GM12878 (cell line): ENCODE data around the gene TMEM170B. TPM values are rescaled to one million over a fixed set of nuclear protein-coding genes. Genes with fewer than 3 reads are reported as not detected.

Experiments
- ATAC-seq: fragments of 200-7000 bp; cut with Tn5 transposase; 3 replicates; pipeline ENCODE4 v1.9.1; 2020; ENCODE audit warnings: mild to moderate bottlenecking, moderate library complexity
- BruUV-seq: library from RNA; stranded (reverse); fragments of 400-500 nt; replicated peaks from 2 replicates; lab custom pipeline; 2021; lab: Mats Ljungman, UMichigan
- CTCF ChIA-PET: fragments of 300-600 bp; sonication (Branson Sonifier 250); formaldehyde crosslinking; extraction: SDS; loops from one replicate; lab custom pipeline; 2021; ENCODE audit warnings: inconsistent platforms; lab: Yijun Ruan, JAX
- POLR2A ChIA-PET: fragments of 350-600 bp; formaldehyde crosslinking; extraction: SDS; loops from one replicate; lab custom pipeline; 2021; ENCODE audit warnings: inconsistent platforms; lab: Charles Lee
- RAD21 ChIA-PET: fragments of 300-600 bp; sonication (Branson Sonifier 250); formaldehyde crosslinking; loops from one replicate; lab custom pipeline; 2023; ENCODE audit warnings: antibody characterized with exemption; ENCODE audit not compliant: unreplicated experiment; lab: Charles Lee
- SMC1A ChIA-PET: fragments of 300-600 bp; sonication (Branson Sonifier 250); formaldehyde crosslinking; loops from one replicate; lab custom pipeline; 2023; ENCODE audit not compliant: unreplicated experiment, uncharacterized antibody; lab: Charles Lee
- DNase-seq: peaks from one replicate; pipeline ENCODE4 v3.0.0-alpha.2; 2011; ENCODE audit warnings: low read depth, low spot score
- FAIRE-seq: peaks from 3 replicates; lab custom pipeline; 2011; peaks lifted over from hg19 to GRCh38; lab: Jason Lieb, UNC
- H2AFZ ChIP-seq: 2 replicates; pipeline ENCODE4 v1.6.0; 2011; ENCODE audit warnings: low read depth, low read length, control low read depth; ENCODE audit not compliant: control insufficient read depth
- H3K27ac ChIP-seq: 2 replicates; pipeline ENCODE4 v1.5.1; 2011; ENCODE audit warnings: control low read depth; ENCODE audit not compliant: control insufficient read depth, insufficient read depth
- H3K27me3 ChIP-seq, 2 experiments: replicated peaks in 1 of 2; 2 replicates each; pipeline versions ENCODE4 v1.6.0 to v1.6.1; 2011; ENCODE audit warnings: low read length in 1 of 2; ENCODE audit not compliant: control insufficient read depth in 2 of 2, insufficient read depth in 2 of 2
- H3K36me3 ChIP-seq, 2 experiments: 2 replicates each; pipeline ENCODE4 v1.5.1; 2011; ENCODE audit warnings: low read length in 1 of 2; ENCODE audit not compliant: control insufficient read depth in 2 of 2, insufficient read depth in 2 of 2
- H3K4me1 ChIP-seq: 2 replicates; pipeline ENCODE4 v1.6.1; 2011; ENCODE audit warnings: mild to moderate bottlenecking, low read length, moderate library complexity, mixed read lengths; ENCODE audit not compliant: control insufficient read depth, insufficient read depth
- H3K4me2 ChIP-seq: 2 replicates; pipeline ENCODE4 v1.6.0; 2011; ENCODE audit warnings: control low read depth; ENCODE audit not compliant: control insufficient read depth, insufficient read depth
- H3K4me3 ChIP-seq: fragments of 200-600 bp; sonication (generic); 2 replicates; pipeline ENCODE4 v1.5.1; 2016
- H3K79me2 ChIP-seq: 2 replicates; pipeline ENCODE4 v1.6.0; 2011; ENCODE audit warnings: low read length; ENCODE audit not compliant: control insufficient read depth, insufficient read depth
- H3K9ac ChIP-seq: 2 replicates; pipeline ENCODE4 v1.8.0; 2011; ENCODE audit warnings: low read length, control low read depth, mixed read lengths; ENCODE audit not compliant: control insufficient read depth, insufficient read depth
- H3K9me3 ChIP-seq: replicated peaks from 3 replicates; pipeline ENCODE4 v1.5.1; 2011; ENCODE audit warnings: mild to moderate bottlenecking, low read length; ENCODE audit not compliant: control insufficient read depth, insufficient read depth
- H4K20me1 ChIP-seq: 2 replicates; pipeline ENCODE4 v1.6.0; 2011; ENCODE audit not compliant: control insufficient read depth, insufficient read depth
- BCL11A ChIP-seq: IDR thresholded peaks from 2 replicates; pipeline ENCODE4 v1.6.1; 2011; ENCODE audit warnings: low read depth, low read length
- BRCA1 ChIP-seq: IDR thresholded peaks from 2 replicates; pipeline ENCODE4 v1.6.1; 2011; ENCODE audit warnings: low read depth, low read length, improper control_type of control experiment
- CHD4 ChIP-seq: fragments of 200-600 bp; sonication (generic); IDR thresholded peaks from 2 replicates; pipeline ENCODE4 v1.6.1; 2016; ENCODE audit warnings: mild to moderate bottlenecking
- EP300 ChIP-seq, 2 experiments: fragments of 150-350 bp in 1 of 2; IDR thresholded peaks; 2 replicates each; pipeline ENCODE4 v1.6.1; 2011 to 2012; ENCODE audit warnings: low read depth in 2 of 2, low read length in 2 of 2, borderline replicate concordance in 1 of 2, improper control_type of control experiment in 1 of 2, inconsistent platforms in 1 of 2; ENCODE audit not compliant: control insufficient read depth in 1 of 2
- JUNB ChIP-seq: IDR thresholded peaks from 2 replicates; pipeline ENCODE4 v1.6.1; 2016; ENCODE audit warnings: antibody characterized with exemption, mild to moderate bottlenecking
- KDM1A ChIP-seq: fragments of 200-600 bp; sonication (generic); IDR thresholded peaks from 2 replicates; pipeline ENCODE4 v1.6.1; 2016; ENCODE audit warnings: borderline replicate concordance
- MAX ChIP-seq: IDR thresholded peaks from 2 replicates; pipeline ENCODE4 v1.6.1; 2012; ENCODE audit warnings: low read depth, low read length, improper control_type of control experiment
- NFYA ChIP-seq: IDR thresholded peaks from 2 replicates; pipeline ENCODE4 v1.6.1; 2011; ENCODE audit warnings: low read depth, mild to moderate bottlenecking, low read length, improper control_type of control experiment, borderline replicate concordance
- NRF1 ChIP-seq: conservative IDR thresholded peaks from 2 replicates; pipeline ENCODE4 v1.6.1; 2011; ENCODE audit warnings: mild to moderate bottlenecking, low read depth, low read length, improper control_type of control experiment
- PAX5 ChIP-seq: IDR thresholded peaks from 2 replicates; pipeline ENCODE4 v1.6.1; 2011; ENCODE audit warnings: low read depth, low read length, borderline replicate concordance
- RFX5 ChIP-seq: IDR thresholded peaks from 2 replicates; pipeline ENCODE4 v1.6.1; 2011; ENCODE audit warnings: low read depth, low read length, improper control_type of control experiment
- SPI1 ChIP-seq: IDR thresholded peaks from 2 replicates; pipeline ENCODE4 v1.6.1; 2011; ENCODE audit warnings: low read depth, mild to moderate bottlenecking, low read length, moderate library complexity, borderline replicate concordance; ENCODE audit not compliant: insufficient read depth
- TCF7 ChIP-seq: IDR thresholded peaks from 2 replicates; pipeline ENCODE4 v1.6.1; 2014; ENCODE audit warnings: antibody characterized with exemption, borderline replicate concordance
- ZNF384 ChIP-seq: IDR thresholded peaks from 2 replicates; pipeline ENCODE4 v1.6.1; 2012; ENCODE audit warnings: low read depth, mild to moderate bottlenecking, low read length, improper control_type of control experiment, borderline replicate concordance
- WGBS: methylation state at CpG from one replicate; pipeline ENCODE4 v1.1.6; 2016; ENCODE audit warnings: low lambda C conversion rate; ENCODE audit not compliant: insufficient replicate concordance, insufficient coverage; ENCODE audit errors: missing lambda C conversion rate; 5-methylcytosine and 5-hydroxymethylcytosine counted together
- in situ Hi-C: fragments of 300-500 bp; cut with MboI; formaldehyde crosslinking; loops from 9 replicates; pipeline ENCODE4 v1.14.3; 2018; ENCODE audit warnings: mixed read lengths
- intact Hi-C: fragments of 100-400 bp; cut with micrococcal nuclease; formaldehyde crosslinking; loops from one replicate; pipeline ENCODE4 v1.14.2; 2022; ENCODE audit not compliant: unreplicated experiment
- polyA plus RNA-seq, 11 experiments: library from polyadenylated mRNA; depleted of rRNA in 4 of 11; unstranded in 6 of 11; stranded (reverse) in 5 of 11; fragments of >200 nt; fragmentation: Nextera tagmentation in 4 of 11; fragmentation: Illumina TruSeq in 1 of 11; extraction: Ambion mirVana in 4 of 11; extraction: Trizol in 1 of 11; gene quantifications; 1 replicate in 1 of 11; 2 replicates in 10 of 11; pipeline versions ENCODE4 v1.2.1 to v1.2.3, GENCODE V29; 2011 to 2016; ENCODE audit warnings: inconsistent platforms in 2 of 11, missing spikeins in 2 of 11, low read depth in 1 of 11
- total RNA-seq, 4 experiments: library from RNA; depleted of rRNA in 3 of 4; stranded (reverse); fragments of >200 nt in 3 of 4; fragmentation: Illumina TruSeq in 1 of 4; extraction: Trizol in 1 of 4; gene quantifications; 2 replicates each; pipeline versions ENCODE4 v1.2.1 to v1.2.3, GENCODE V29; 2013 to 2021
- TF ChIP-seq, protein P1 (sequence below): fragments of 450-650 bp; formaldehyde crosslinking; IDR thresholded peaks from 2 replicates; pipeline ENCODE4 v1.5.0; 2022; ENCODE audit warnings: mild to moderate bottlenecking, missing genetic modification characterization

TMEM170B gene
- total and polyA plus RNA-seq, 10 of the 15 experiments (the other 5 are each of a cell fraction or from before 2014, with no cell fraction given): 0.38 to 10.3 (median 4.2) TPM

DNA sequence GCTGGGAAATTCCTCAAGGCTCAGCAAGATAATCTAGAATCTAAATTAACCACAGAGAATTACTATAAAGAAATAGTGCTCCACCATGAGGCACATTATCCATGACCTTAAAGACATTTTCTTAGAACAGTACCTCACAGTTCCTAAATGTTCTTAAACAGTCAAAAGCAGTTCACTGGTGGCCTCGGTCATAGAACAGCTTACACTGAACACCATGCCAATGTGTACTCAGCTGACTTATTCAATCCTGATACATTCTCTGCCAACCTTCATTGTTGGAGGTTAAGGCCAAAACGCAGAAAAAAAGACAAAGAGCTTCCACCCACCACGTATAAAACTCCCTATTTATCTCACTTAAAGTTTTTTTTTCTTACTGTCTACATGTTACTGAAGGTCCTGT, 21.8 kb upstream of the TMEM170B start (continued):
- TF ChIP-seq CHD4: no peak
- TF ChIP-seq, protein P1, sequence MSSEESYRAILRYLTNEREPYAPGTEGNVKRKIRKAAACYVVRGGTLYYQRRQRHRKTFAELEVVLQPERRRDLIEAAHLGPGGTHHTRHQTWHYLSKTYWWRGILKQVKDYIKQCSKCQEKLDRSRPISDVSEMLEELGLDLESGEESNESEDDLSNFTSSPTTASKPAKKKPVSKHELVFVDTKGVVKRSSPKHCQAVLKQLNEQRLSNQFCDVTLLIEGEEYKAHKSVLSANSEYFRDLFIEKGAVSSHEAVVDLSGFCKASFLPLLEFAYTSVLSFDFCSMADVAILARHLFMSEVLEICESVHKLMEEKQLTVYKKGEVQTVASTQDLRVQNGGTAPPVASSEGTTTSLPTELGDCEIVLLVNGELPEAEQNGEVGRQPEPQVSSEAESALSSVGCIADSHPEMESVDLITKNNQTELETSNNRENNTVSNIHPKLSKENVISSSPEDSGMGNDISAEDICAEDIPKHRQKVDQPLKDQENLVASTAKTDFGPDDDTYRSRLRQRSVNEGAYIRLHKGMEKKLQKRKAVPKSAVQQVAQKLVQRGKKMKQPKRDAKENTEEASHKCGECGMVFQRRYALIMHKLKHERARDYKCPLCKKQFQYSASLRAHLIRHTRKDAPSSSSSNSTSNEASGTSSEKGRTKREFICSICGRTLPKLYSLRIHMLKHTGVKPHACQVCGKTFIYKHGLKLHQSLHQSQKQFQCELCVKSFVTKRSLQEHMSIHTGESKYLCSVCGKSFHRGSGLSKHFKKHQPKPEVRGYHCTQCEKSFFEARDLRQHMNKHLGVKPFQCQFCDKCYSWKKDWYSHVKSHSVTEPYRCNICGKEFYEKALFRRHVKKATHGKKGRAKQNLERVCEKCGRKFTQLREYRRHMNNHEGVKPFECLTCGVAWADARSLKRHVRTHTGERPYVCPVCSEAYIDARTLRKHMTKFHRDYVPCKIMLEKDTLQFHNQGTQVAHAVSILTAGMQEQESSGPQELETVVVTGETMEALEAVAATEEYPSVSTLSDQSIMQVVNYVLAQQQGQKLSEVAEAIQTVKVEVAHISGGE (CRISPR knock-in tag): no peak

- RAD21 ChIA-PET: interaction anchor here (0.9 kb wide), 1 partner anchor 25 kb away, joined by 3 read pairs; no protein-coding TSS in a partner anchor
- 91% methylated on average over 4 of the region's 4 CpGs for WGBS
- ATAC-seq (no peak), FAIRE-seq (no peak), DNase-seq (no peak)
- BruUV-seq: no TSS peak
- POLR2A ChIA-PET: no interaction called here
- SMC1A ChIA-PET: no interaction called here
- Histone ChIP-seq H3K4me1 (peaks cover 5% of the 10 kb centered on the region; the same call in 1 of the 2 replicates), H3K27ac (no peak overlapping the region), H3K27me3 (no peaks in the 10 kb centered on the region), H4K20me1 (no peaks in the 10 kb centered on the region), H3K4me2 (no peak overlapping the region), H3K36me3 (no peaks in the 10 kb centered on the region), H2AFZ (no peak overlapping the region), H3K79me2 (no peaks in the 10 kb centered on the region), H3K4me3 (no peak overlapping the region), H3K9me3 (peaks cover 2% of the 10 kb centered on the region; the same call in 2 of the 3 replicates), H3K9ac (no peak overlapping the region)
- intact Hi-C loops: no loop called here
- in situ Hi-C loops: no loop called here
- CTCF ChIA-PET: interaction anchor here (2.3 kb wide), 1 partner anchor 26 kb away, joined by 10 read pairs; no protein-coding TSS in a partner anchor
- TF ChIP-seq RFX5 (no peak), SPI1 (no peak), NFYA (no peak), MAX (no peak), BRCA1 (no peak), NRF1 (no peak), KDM1A (no peak), EP300 (IDR thresholded peaks at IDR 0.05; ENCODE audit: borderline replicate concordance in 1 of 2, control insufficient read depth in 1 of 2, low read depth in 2 of 2, low read length in 2 of 2) (no peak), JUNB (no peak), PAX5 (no peak), TCF7 (no peak), BCL11A (no peak), ZNF384 (no peak)
These were observed 14.5 kb upstream of the TMEM170B start for GRCh38 chr6:11522812-11523605.
